GM21786 (cell line): ENCODE results near the gene DNAAF5.
A peak's percentile ranks its signal among the peaks of the same experiment; 100 is the strongest.

ENCODE experiments used
- ATAC-seq: cut with Tn5 transposase; IDR thresholded peaks from one replicate; pipeline ENCODE4 v1.9.1; 2021; ENCODE audit not compliant: unreplicated experiment

DNAAF5 gene

GRCh38 chr7:831596-832166 is 105.2 kb downstream of the DNAAF5 start:
- ATAC-seq, result peak; percentile 68

- ATAC-seq, result peak; percentile 39
Measured at GRCh38 chr7:832167-832967, 105.9 kb downstream of the DNAAF5 start, which contains the start of gene SUN1. Gene SUN1, plus strand, starts transcription at chr7:832476. Its CDS starts 49 bp downstream, at chr7:832525.

- ATAC-seq, result no peak
Measured at GRCh38 chr7:832968-833424, 106.5 kb downstream of the DNAAF5 start.

- ATAC-seq, result no peak
Measured at GRCh38 chr7:833601-834258, 107.2 kb downstream of the DNAAF5 start.

GRCh38 chr7:834277-834676 is 107.8 kb downstream of the DNAAF5 start:
- no peak for ATAC-seq

- ATAC-seq, result no peak
Measured at GRCh38 chr7:835021-835420, 108.5 kb downstream of the DNAAF5 start.

GRCh38 chr7:835485-836401 is 109.2 kb downstream of the DNAAF5 start:
- no peak for ATAC-seq
